ENCODE results near the gene HNF1A.

- TF ChIP-seq, protein P1, sequence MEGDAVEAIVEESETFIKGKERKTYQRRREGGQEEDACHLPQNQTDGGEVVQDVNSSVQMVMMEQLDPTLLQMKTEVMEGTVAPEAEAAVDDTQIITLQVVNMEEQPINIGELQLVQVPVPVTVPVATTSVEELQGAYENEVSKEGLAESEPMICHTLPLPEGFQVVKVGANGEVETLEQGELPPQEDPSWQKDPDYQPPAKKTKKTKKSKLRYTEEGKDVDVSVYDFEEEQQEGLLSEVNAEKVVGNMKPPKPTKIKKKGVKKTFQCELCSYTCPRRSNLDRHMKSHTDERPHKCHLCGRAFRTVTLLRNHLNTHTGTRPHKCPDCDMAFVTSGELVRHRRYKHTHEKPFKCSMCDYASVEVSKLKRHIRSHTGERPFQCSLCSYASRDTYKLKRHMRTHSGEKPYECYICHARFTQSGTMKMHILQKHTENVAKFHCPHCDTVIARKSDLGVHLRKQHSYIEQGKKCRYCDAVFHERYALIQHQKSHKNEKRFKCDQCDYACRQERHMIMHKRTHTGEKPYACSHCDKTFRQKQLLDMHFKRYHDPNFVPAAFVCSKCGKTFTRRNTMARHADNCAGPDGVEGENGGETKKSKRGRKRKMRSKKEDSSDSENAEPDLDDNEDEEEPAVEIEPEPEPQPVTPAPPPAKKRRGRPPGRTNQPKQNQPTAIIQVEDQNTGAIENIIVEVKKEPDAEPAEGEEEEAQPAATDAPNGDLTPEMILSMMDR (conservative IDR thresholded peaks at IDR 0.05 in 1 of 2, IDR thresholded peaks at IDR 0.05 in 1 of 2; ENCODE audit: low read depth in 1 of 2, low read length in 2 of 2), result no peak
- no peak for TF ChIP-seq EZH2 (IDR thresholded peaks at IDR 0.05; ENCODE audit: low read length, missing control alignments)
Observed at GRCh38 chr12:120984351-120984898, 6.1 kb downstream of the HNF1A start.

Data from fibroblast of lung (primary cell).